NCI-H1092 treated with DMSO at 0.1 percent for 48 hours (cell line): ENCODE measurements around the gene PROKR1.
"Not testable (repeated sequence)": the region's sequence is repeated elsewhere in the genome, so short reads cannot be mapped to it uniquely, and the experiment has no call there.

Experiments used
- DNase-seq: peaks from one replicate; lab custom pipeline; 2025; lab: John Stamatoyannopoulos, UW

The PROKR1 gene

GRCh38 chr2:68658266-68658665 is 14.9 kb downstream of the PROKR1 start:
- no peak for DNase-seq

GRCh38 chr2:68659081-68659480 is 15.7 kb downstream of the PROKR1 start:
- DNase-seq, result no peak

DNA sequence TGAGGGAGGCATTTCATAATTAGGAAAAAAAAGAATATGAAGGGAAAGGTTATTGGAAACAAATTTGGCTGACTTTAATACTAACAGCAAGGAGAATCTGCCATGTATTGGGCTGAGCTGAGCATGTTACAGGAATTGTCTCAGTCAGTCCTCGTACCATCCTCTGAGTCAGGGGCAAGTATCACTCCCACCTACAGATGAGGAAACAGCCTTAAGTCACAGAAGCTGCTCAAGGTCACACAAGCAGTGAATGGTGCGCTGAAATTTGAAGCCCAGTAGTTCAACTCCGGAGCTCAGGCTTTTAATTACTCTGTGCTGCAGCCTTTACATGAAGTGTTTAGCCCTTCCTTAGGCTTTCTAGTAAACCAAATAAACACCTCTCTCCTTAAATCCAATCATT is 17.3 kb downstream of the PROKR1 start:
- no peak for DNase-seq

DNA sequence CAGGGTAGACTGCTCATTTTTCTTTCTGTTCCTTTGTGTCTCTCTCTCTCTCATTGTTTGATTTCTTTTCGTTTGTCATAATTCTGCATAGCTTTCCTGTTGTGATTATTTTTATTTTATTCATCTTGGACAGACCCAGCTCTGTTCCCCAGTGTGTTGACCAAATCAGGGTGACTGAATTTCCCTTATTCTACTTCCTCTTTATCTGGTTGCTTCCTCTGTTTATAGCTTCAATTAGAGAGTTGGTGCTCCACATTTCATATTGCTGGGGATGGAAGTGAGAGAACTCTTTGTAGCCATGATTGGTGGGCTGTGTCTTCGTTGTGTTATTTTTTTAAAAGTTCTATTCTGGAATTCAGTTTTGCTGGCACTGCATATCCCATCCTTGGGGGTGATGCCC is 19.1 kb downstream of the PROKR1 start:
- no peak for DNase-seq

GRCh38 chr2:68663371-68664156 is 20.2 kb downstream of the PROKR1 start:
- DNase-seq, result no peak

DNA sequence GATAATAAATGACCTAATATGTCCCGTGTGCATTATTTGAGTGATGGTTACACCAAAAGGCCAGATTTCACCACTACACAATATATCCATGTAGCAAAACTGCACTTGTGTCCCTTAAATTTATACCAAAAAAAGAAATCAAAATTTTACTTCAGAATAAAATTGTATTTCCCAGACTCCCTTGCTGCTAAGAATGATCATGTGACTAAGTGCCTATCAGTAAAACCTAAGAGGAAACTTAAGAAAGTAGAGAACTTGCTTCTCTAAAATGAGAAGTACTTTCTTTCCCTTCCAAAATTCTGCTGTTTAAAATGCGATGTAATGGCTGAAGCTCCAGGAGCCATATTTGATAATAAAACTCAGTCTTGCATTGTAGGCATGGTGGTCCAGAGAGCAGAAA is 24.0 kb downstream of the PROKR1 start:
- DNase-seq, result no peak

DNA sequence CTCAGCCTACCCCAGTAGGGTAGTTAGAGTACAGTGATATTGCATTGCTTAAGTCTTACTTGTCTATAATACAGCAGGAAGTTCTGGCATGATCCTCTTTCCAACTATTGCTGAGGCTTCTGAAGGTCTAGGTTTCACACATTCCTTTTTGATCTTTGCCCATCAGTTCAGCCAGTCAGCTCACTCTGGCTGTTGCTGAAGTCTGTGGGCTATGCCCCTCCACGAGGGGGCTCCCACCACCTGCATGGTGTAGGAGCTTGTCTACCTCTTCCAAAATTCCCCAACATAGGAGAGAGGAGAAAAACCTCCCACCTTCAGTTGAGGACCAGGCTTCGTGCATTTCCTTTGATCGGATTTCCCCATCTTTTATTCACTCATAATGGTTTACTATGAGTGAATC is 26.3 kb downstream of the PROKR1 start:
- DNase-seq, result no peak

GRCh38 chr2:68671961-68672360 is 28.6 kb downstream of the PROKR1 start:
- no peak for DNase-seq

- DNase-seq, result no peak
These were observed 30.3 kb downstream of the PROKR1 start for GRCh38 chr2:68673631-68674030.

DNA sequence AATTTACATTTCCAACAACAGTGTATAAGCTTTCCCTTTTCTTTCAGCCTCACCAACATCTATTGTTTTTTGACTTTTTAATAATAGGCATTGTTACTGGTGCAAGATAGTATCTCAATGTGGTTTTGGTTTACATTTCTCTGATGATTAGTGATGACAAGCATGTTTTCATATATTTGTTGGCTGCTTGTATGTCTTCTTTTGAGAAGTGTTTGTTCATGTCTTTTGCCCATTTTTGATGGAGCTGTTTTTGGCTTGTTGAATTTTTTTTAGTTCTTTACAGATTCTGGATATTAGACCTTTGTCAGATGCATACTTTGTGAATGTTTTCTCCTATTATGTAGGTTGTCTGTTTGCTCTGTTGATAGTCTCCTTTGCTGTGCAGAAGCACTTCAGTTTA is 32.1 kb downstream of the PROKR1 start:
- no peak for DNase-seq

DNA sequence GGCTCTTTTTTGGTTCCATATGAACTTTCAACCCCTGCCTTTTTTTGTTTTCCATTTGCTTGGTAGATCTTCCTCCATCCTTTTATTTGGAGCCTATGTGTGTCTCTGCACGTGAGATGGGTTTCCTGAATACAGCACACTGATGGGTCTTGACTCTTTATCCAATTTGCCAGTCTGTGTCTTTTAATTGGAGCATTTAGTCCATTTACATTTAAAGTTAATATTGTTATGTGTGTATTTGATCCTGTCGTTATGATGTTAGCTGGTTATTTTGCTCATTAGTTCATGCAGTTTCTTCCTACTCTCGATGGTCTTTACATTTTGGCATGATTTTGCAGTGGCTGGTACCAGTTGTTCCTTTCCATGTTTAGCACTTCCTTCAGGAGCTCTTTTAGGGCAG is 34.5 kb downstream of the PROKR1 start:
- DNase-seq, result not testable (repeated sequence)

DNA sequence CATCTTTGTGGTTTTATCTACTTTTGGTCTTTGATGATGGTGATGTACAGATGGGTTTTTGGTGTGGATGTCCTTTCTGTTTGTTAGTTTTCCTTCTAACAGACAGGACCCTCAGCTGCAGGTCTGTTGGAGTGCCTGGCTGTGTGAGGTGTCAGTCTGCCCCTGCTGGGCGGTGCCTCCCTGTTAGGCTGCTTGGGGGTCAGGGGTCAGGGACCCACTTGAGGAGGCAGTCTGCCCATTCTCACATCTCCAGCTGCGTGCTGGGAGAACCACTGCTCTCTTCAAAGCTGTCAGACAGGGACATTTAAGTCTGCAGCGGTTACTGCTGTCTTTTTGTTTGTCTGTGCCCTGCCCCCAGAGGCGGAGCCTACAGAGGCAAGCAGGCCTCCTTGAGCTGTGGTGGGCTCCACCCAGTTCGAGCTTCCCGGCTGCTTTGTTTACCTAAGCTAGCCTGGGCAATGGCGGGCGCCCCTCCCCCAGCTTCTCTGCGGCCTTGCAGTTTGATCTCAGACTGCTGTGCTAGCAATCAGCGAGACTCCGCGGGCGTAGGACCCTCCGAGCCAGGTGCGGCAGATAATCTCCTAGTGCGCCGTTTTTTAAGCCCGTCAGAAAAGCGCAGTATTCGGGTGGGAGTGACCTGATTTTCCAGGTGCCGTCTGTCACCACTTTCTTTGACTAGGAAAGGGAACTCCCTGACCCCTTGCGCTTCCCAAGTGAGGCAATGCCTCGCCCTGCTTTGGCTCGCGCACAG is 36.0 kb downstream of the PROKR1 start:
- not testable (repeated sequence) for DNase-seq

DNA sequence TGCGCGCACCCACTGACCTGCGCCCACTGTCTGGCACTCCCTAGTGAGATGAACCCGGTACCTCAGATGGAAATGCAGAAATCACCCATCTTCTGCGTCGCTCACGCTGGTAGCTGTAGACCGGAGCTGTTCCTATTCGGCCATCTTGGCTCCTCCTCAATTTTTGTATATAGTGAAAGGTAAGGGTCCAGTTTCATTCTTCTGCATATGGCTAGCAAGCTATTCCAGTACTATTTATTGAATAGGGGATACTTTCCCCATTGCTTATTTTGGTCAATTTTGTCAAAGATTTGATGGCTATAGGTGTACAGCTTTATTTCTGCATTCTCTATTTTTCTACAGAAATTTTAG is 36.5 kb downstream of the PROKR1 start:
- DNase-seq, result not testable (repeated sequence)

DNA sequence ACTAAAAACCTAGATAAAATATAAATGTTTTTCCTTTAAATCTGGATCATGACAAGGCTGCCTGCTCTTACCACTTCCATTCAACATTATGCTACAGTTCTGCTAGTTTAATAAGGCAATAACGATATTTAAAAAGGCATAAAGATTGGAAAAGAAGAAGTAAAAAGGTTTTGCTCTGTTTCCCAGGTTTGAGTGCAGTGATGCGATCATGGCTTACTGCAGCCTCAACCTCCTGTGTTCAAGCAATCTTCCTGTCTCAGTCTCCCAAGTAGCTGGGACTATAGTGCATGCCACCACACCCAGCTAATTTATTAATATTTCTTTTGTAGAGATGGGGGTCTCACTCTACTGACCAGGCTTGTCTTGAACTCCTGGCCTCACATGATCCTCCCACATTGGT is 40.8 kb downstream of the PROKR1 start:
- DNase-seq, result no peak

DNA sequence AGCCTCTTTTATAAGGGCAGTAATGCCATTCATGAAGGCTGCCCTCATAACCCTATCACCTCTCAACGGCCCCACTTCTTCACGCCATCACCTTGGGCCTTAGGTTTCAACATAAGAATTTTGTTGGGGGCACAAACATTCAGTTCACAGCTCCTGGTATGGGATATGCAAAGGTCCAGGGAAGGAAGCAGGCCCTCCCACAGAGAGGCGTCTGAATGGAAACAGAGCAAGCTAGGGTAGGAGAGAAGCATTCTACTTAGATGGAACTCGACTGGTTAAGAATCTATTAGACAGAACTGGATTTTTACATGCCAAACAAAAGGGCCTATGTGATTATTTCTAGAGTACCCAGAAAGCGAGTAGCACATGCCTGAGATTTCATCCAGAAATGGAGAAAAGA is 42.8 kb downstream of the PROKR1 start:
- no peak for DNase-seq

GRCh38 chr2:68687018-68687417 is 43.6 kb downstream of the PROKR1 start:
- no peak for DNase-seq

GRCh38 chr2:68689553-68690537 is 46.5 kb downstream of the PROKR1 start:
- no peak for DNase-seq

GRCh38 chr2:68690851-68691250 is 47.5 kb downstream of the PROKR1 start:
- no peak for DNase-seq

DNA sequence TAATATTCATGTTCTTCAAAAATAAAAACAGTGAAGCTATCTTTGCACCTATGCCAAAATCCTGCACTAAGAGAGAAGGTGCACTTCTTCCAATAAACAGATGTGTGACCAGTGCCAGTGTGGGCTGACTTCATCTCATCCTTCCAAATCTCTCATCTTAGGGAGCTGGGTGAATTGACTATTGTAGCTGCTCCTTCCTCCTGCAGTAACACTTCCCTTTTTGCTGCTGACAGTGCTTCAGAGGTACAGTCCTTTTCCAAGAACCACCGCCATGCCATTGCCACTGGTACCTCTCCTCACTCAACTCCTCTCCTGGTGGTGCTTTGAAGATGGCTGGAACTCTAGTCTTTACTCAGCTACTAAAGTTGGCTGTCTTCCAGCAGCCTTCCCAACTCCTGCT is 49.1 kb downstream of the PROKR1 start:
- DNase-seq, result no peak

GRCh38 chr2:68693951-68694350 is 50.6 kb downstream of the PROKR1 start:
- DNase-seq, result no peak

GRCh38 chr2:68695971-68696370 is 52.6 kb downstream of the PROKR1 start:
- no peak for DNase-seq

GRCh38 chr2:68696554-68696953 is 53.2 kb downstream of the PROKR1 start:
- no peak for DNase-seq
